ENCODE data around the gene PDE4D. TPM values are rescaled to one million over a fixed set of nuclear protein-coding genes. Genes with fewer than 3 reads are reported as not detected.

PDE4D gene
- polyA plus RNA-seq, 1 donor (not counting 4 experiments of a cell fraction or from before 2014, with no cell fraction given) = 3.6 TPM

DNA sequence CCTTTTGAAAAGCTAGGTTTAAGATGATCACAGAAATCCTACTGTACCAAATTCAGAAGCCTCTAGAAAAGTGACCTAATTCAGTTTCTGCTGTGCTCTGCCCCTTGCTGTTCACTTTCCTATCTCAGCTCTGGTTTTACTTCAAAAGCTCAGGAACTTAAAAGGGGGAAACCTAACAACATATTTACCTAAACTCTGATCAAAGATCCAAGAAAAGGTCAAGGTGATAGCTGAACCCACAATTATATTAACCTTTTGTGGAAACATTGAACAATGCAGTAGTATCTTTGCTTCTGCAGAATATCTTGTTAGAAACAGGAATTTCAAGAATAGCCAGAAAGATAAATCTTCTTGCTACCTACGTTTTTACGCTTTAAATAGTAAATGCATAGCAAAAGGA is 568.5 kb downstream of the PDE4D start:
- H3K4me3 ChIP-seq (ENCODE audit: control insufficient read depth in 2 of 3, extremely low read depth in 1 of 3, insufficient read depth in 2 of 3, low read depth in 1 of 3, low read length in 3 of 3) = no peak overlapping the region
- H3K9me1 ChIP-seq (ENCODE audit: control insufficient read depth, extremely low read depth, insufficient read depth, low read length) = no peaks in the 10 kb centered on the region
- no peaks in the 10 kb centered on the region for H3K79me2 ChIP-seq (ENCODE audit: control insufficient read depth, insufficient read depth, low read length)
- dilution Hi-C loops (cut with MboI; ENCODE audit: extremely low pct_ligation_motif_present, low sequenced_read_pairs) = no loop called here
- H3K27me3 ChIP-seq (ENCODE audit: control insufficient read depth, extremely low read depth, insufficient read depth, low read length) = no peaks in the 10 kb centered on the region
- H3K9ac ChIP-seq (ENCODE audit: control insufficient read depth, extremely low read depth, insufficient read depth, low read length) = no peak overlapping the region
- no peaks in the 10 kb centered on the region for H3K4me1 ChIP-seq (ENCODE audit: control insufficient read depth, extremely low read depth, insufficient read depth, low read length)
- no peak overlapping the region for H2AFZ ChIP-seq (ENCODE audit: control insufficient read depth, low read length)
- H3K36me3 ChIP-seq (ENCODE audit: control insufficient read depth in 2 of 2, extremely low read depth in 1 of 2, insufficient read depth in 2 of 2, low read length in 2 of 2) = no peaks in the 10 kb centered on the region
- H4K20me1 ChIP-seq (ENCODE audit: control insufficient read depth, extremely low read depth, insufficient read depth, low read length) = no peaks in the 10 kb centered on the region
- TF ChIP-seq EZH2 (IDR thresholded peaks at IDR 0.05; ENCODE audit: low read length) (no peak), CTCF (optimal IDR thresholded peaks at IDR 0.05 in 1 of 3, IDR thresholded peaks at IDR 0.05 in 1 of 3, conservative IDR thresholded peaks at IDR 0.05 in 1 of 3; ENCODE audit: extremely low read depth in 1 of 3, insufficient read depth in 2 of 3, low read length in 3 of 3) (no peak)
- no peaks in the 10 kb centered on the region for H3K9me3 ChIP-seq (ENCODE audit: control insufficient read depth, low read depth, low read length)
- FAIRE-seq = no peak
- no peak overlapping the region for H3K4me2 ChIP-seq (ENCODE audit: control insufficient read depth, extremely low read depth, insufficient read depth, low read depth, low read length)
- no peak overlapping the region for H3K27ac ChIP-seq (ENCODE audit: control insufficient read depth, insufficient read depth, low read length)
- no peak for DNase-seq (ENCODE audit: low read depth, low spot score)

DNA sequence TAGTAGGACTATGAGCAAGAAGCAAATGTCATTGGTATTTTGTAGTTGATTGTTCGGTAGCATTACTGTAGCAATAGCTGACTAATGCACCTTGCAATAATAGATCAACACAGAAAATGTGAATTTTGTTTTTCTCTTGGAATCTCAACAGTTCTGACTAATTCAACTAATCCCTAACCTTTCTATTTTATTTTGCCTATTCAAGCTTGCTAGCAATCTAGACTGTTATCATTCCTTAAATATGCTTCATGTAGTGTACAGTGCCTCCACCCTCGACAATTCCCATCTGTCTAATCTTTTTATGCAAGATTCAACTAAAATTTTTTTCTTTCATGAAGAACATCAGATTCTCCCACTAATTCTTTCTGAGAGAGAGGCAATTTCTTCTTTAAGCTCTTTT is 570.6 kb downstream of the PDE4D start:
- dilution Hi-C loops (cut with MboI; ENCODE audit: extremely low pct_ligation_motif_present, low sequenced_read_pairs) = no loop called here
- Histone ChIP-seq H3K9me3 (ENCODE audit: control insufficient read depth, low read depth, low read length) (no peaks in the 10 kb centered on the region), H3K9ac (ENCODE audit: control insufficient read depth, extremely low read depth, insufficient read depth, low read length) (no peak overlapping the region), H3K4me2 (ENCODE audit: control insufficient read depth, extremely low read depth, insufficient read depth, low read depth, low read length) (no peak overlapping the region), H3K79me2 (ENCODE audit: control insufficient read depth, insufficient read depth, low read length) (no peaks in the 10 kb centered on the region), H3K9me1 (ENCODE audit: control insufficient read depth, extremely low read depth, insufficient read depth, low read length) (no peaks in the 10 kb centered on the region), H4K20me1 (ENCODE audit: control insufficient read depth, extremely low read depth, insufficient read depth, low read length) (no peaks in the 10 kb centered on the region), H3K36me3 (ENCODE audit: control insufficient read depth in 2 of 2, extremely low read depth in 1 of 2, insufficient read depth in 2 of 2, low read length in 2 of 2) (no peaks in the 10 kb centered on the region), H3K4me3 (ENCODE audit: control insufficient read depth in 2 of 3, extremely low read depth in 1 of 3, insufficient read depth in 2 of 3, low read depth in 1 of 3, low read length in 3 of 3) (no peak overlapping the region), H3K27me3 (ENCODE audit: control insufficient read depth, extremely low read depth, insufficient read depth, low read length) (no peaks in the 10 kb centered on the region), H2AFZ (ENCODE audit: control insufficient read depth, low read length) (no peak overlapping the region), H3K27ac (ENCODE audit: control insufficient read depth, insufficient read depth, low read length) (no peak overlapping the region), H3K4me1 (ENCODE audit: control insufficient read depth, extremely low read depth, insufficient read depth, low read length) (peaks cover under 1% of the 10 kb centered on the region)
- no peak for TF ChIP-seq CTCF (optimal IDR thresholded peaks at IDR 0.05 in 1 of 3, IDR thresholded peaks at IDR 0.05 in 1 of 3, conservative IDR thresholded peaks at IDR 0.05 in 1 of 3; ENCODE audit: extremely low read depth in 1 of 3, insufficient read depth in 2 of 3, low read length in 3 of 3)
- no peak for TF ChIP-seq EZH2 (IDR thresholded peaks at IDR 0.05; ENCODE audit: low read length)
- FAIRE-seq = no peak
- DNase-seq (ENCODE audit: low read depth, low spot score) = no peak
